GM12878 (cell line): ENCODE results near the gene BLACAT1.

Experiments
- CBX5 ChIP-seq: sonication (generic); IDR thresholded peaks from 2 replicates; pipeline ENCODE4 v1.6.1; 2016; ENCODE audit warnings: low read depth, moderate library complexity, mild to moderate bottlenecking, inconsistent platforms
- CTCF ChIP-seq, 3 experiments: IDR thresholded peaks in 2 of 3; conservative IDR thresholded peaks in 1 of 3; 2 replicates each; pipeline ENCODE4 v1.5.1; 2011; ENCODE audit warnings: low read depth in 3 of 3, low read length in 3 of 3, mild to moderate bottlenecking in 3 of 3, control low read depth in 2 of 3, moderate library complexity in 2 of 3, inconsistent platforms in 1 of 3, mixed read lengths in 1 of 3; ENCODE audit not compliant: control insufficient read depth in 2 of 3, insufficient read depth in 1 of 3; ENCODE audit errors: extremely low read depth in 1 of 3
- EP300 ChIP-seq, 2 experiments: fragments of 150-350 bp in 1 of 2; IDR thresholded peaks; 2 replicates each; pipeline ENCODE4 v1.6.1; 2011 to 2012; ENCODE audit warnings: low read depth in 2 of 2, low read length in 2 of 2, borderline replicate concordance in 1 of 2, improper control_type of control experiment in 1 of 2, inconsistent platforms in 1 of 2; ENCODE audit not compliant: control insufficient read depth in 1 of 2
- EZH2 ChIP-seq: IDR thresholded peaks from 2 replicates; pipeline ENCODE4 v1.6.1; 2012; ENCODE audit warnings: low read depth, mild to moderate bottlenecking, control low read depth, inconsistent platforms, low read length, borderline replicate concordance; ENCODE audit not compliant: control insufficient read depth
- NFIC ChIP-seq: IDR thresholded peaks from 2 replicates; pipeline ENCODE4 v1.6.1; 2012; ENCODE audit warnings: low read depth, mild to moderate bottlenecking, inconsistent platforms, low read length, moderate library complexity
- NFYB ChIP-seq: IDR thresholded peaks from 2 replicates; pipeline ENCODE4 v1.6.1; 2011; ENCODE audit warnings: low read depth, mild to moderate bottlenecking, low read length, improper control_type of control experiment, moderate library complexity; ENCODE audit not compliant: insufficient read depth
- PBX3 ChIP-seq: IDR thresholded peaks from 2 replicates; pipeline ENCODE4 v1.6.1; 2011; ENCODE audit warnings: mild to moderate bottlenecking, low read depth, low read length, moderate library complexity; ENCODE audit not compliant: insufficient replicate concordance
- POLR2A ChIP-seq: IDR thresholded peaks from 2 replicates; pipeline ENCODE4 v1.6.1; 2011; ENCODE audit warnings: low read depth, mild to moderate bottlenecking, low read length
- TAF1 ChIP-seq: IDR thresholded peaks from 2 replicates; pipeline ENCODE4 v1.6.1; 2011; ENCODE audit warnings: mild to moderate bottlenecking, low read depth, low read length, borderline replicate concordance
- YY1 ChIP-seq: IDR thresholded peaks from 2 replicates; pipeline ENCODE4 v1.6.1; 2011; ENCODE audit warnings: low read depth, mild to moderate bottlenecking, low read length
- ZNF24 ChIP-seq: fragments of 450-650 bp; IDR thresholded peaks from 2 replicates; pipeline ENCODE4 v1.6.1; 2017; ENCODE audit warnings: antibody characterized with exemption, mild to moderate bottlenecking
- TF ChIP-seq, protein P1 (sequence below): IDR thresholded peaks from 2 replicates; pipeline ENCODE4 v1.6.1; 2012; ENCODE audit warnings: low read depth, low read length, improper control_type of control experiment

GRCh38 chr1:205441318-205441633 lies 14.6 kb downstream of the BLACAT1 start:
- TF ChIP-seq CTCF (IDR thresholded peaks at IDR 0.05 in 2 of 3, conservative IDR thresholded peaks at IDR 0.05 in 1 of 3; ENCODE audit: control insufficient read depth in 2 of 3, extremely low read depth in 1 of 3, insufficient read depth in 1 of 3, low read depth in 3 of 3, low read length in 3 of 3) (no peak), TAF1 (no peak), EZH2 (no peak), YY1 (no peak), EP300 (IDR thresholded peaks at IDR 0.05; ENCODE audit: borderline replicate concordance in 1 of 2, control insufficient read depth in 1 of 2, low read depth in 2 of 2, low read length in 2 of 2) (no peak), PBX3 (no peak), NFYB (no peak), NFIC (no peak), POLR2A (no peak), ZNF24 (no peak), CBX5 (no peak)
- TF ChIP-seq, protein P1, sequence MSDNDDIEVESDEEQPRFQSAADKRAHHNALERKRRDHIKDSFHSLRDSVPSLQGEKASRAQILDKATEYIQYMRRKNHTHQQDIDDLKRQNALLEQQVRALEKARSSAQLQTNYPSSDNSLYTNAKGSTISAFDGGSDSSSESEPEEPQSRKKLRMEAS, result no peak
